Measurements from ENCODE around the gene CCDC88C. TPM values are rescaled to one million over a fixed set of nuclear protein-coding genes. Genes with fewer than 3 reads are reported as not detected.
A peak's percentile ranks its signal among the peaks of the same experiment; 100 is the strongest.

CCDC88C gene
- total and polyA plus RNA-seq, 9 donors, result 2.0 to 17.7 (median 3.9) TPM

DNA sequence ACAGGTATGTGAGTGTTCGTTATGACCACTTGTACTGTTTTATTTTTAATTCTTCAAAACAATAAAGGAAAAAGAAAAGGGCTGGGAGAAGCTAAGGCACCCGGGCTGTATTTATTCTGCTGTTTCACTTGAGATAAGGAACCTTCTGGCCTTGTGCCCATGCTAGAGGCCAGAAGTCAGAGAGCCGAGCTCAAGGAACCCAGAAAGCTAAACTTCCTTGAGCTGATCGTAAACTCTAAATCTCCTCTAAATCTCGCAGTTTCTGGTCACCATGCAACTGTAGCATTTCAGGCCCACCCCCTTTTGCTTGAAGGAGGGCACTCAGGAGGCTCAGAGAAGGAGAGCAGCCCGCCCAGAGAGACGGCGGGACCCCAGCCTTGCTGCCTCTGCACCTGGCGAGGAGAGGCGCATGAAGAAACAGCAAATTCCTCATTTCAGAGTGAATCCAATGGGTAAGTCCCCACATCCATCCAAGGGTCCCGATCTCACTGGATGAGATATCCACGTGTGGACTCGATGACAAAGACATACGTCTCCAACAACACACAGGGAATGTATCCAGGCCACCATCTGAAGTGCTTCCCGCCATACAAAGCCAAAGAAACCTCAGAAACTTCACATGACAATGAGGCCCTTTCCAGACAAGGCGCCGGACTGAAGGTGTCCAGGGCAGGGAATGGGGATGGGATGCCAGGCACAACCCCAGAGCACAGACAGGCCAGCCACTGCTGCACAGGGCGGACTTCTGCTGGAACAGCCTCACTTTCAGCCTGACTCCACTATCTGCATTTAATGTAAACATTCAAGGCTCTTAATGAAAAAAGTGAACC is 14.6 kb downstream of the CCDC88C start:
- intact Hi-C loops (cut with DNase I), result no loop called here
- H3K27me3 ChIP-seq, result no peaks in the 10 kb centered on the region
- DNase-seq, result peak in 1 of 5 donors; percentile 26
- TF ChIP-seq EP300 (IDR thresholded peaks at IDR 0.05), result no peak
- TF ChIP-seq, protein P1, sequence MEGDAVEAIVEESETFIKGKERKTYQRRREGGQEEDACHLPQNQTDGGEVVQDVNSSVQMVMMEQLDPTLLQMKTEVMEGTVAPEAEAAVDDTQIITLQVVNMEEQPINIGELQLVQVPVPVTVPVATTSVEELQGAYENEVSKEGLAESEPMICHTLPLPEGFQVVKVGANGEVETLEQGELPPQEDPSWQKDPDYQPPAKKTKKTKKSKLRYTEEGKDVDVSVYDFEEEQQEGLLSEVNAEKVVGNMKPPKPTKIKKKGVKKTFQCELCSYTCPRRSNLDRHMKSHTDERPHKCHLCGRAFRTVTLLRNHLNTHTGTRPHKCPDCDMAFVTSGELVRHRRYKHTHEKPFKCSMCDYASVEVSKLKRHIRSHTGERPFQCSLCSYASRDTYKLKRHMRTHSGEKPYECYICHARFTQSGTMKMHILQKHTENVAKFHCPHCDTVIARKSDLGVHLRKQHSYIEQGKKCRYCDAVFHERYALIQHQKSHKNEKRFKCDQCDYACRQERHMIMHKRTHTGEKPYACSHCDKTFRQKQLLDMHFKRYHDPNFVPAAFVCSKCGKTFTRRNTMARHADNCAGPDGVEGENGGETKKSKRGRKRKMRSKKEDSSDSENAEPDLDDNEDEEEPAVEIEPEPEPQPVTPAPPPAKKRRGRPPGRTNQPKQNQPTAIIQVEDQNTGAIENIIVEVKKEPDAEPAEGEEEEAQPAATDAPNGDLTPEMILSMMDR (IDR thresholded peaks at IDR 0.05), result no peak
- TF ChIP-seq POLR2A (IDR thresholded peaks at IDR 0.05), result no peak
- peaks cover 4% of the 10 kb centered on the region for H3K4me1 ChIP-seq (ENCODE audit: insufficient read depth)
- no peaks in the 10 kb centered on the region for H3K9me3 ChIP-seq
- H3K27ac ChIP-seq, result no peak overlapping the region
- no peak overlapping the region for H3K4me3 ChIP-seq
- 56 to 65% (median 62%) methylated on average over 18 of the region's 18 CpGs for WGBS, 3 donors
- H3K36me3 ChIP-seq, result no peaks in the 10 kb centered on the region

DNA sequence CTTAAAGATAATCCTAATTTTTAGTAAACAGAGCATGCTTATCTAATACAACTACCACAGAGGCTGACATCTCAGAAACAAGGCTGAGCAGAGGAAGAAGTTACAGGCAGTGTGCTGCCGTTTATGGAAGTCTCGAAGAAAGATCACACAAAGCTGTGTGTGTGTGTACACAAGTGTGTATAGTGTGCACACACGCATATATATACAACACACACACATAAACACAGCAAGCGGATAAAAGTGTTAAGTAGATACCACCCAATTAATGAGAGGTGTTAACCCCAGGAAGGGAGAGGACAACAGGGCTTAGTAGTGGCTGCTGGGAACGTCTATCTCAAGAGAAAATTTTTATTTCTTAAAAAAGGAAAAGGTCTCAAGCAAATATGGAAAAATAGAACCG is 15.3 kb downstream of the CCDC88C start:
- WGBS, 3 donors, result 36 to 51% (median 43%) methylated on average over 6 of the region's 6 CpGs
- TF ChIP-seq, protein P1 (IDR thresholded peaks at IDR 0.05), result no peak
- no peak for TF ChIP-seq POLR2A (IDR thresholded peaks at IDR 0.05)
- no peak for TF ChIP-seq EP300 (IDR thresholded peaks at IDR 0.05)
- Histone ChIP-seq H3K4me3 (no peak overlapping the region), H3K4me1 (ENCODE audit: insufficient read depth) (peaks cover 4% of the 10 kb centered on the region), H3K27ac (no peak overlapping the region), H3K27me3 (no peaks in the 10 kb centered on the region), H3K9me3 (no peaks in the 10 kb centered on the region), H3K36me3 (no peaks in the 10 kb centered on the region)
- no peak for DNase-seq
- intact Hi-C loops (cut with DNase I), result no loop called here

DNA sequence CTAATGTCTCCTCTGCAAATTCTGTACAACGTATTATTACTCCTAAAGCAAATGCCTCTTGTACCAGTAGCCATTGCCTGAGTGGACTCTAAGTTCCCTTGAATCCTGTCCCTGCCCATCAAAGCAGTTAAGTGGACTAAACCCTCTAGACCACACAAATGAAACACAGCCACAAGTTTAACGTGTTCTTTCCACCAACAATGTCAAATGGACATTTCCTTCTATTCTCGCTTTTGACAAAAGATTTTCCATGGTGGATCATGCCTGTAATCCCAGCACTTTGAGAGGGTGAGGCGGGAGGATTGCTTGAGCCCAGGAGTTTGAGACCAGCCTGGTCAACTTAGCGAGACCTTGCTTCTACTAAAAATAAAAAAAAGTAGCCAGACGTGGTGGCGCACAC is 15.9 kb downstream of the CCDC88C start:
- intact Hi-C loops (cut with DNase I), result no loop called here
- TF ChIP-seq EP300 (IDR thresholded peaks at IDR 0.05) (no peak), POLR2A (IDR thresholded peaks at IDR 0.05) (no peak)
- TF ChIP-seq, protein P1 (IDR thresholded peaks at IDR 0.05), result no peak
- Histone ChIP-seq H3K4me1 (ENCODE audit: insufficient read depth) (peaks cover 4% of the 10 kb centered on the region), H3K9me3 (no peaks in the 10 kb centered on the region), H3K4me3 (no peak overlapping the region), H3K36me3 (no peaks in the 10 kb centered on the region), H3K27me3 (no peaks in the 10 kb centered on the region), H3K27ac (no peak overlapping the region)
- 93 to 94% (median 94%) methylated on average over 7 of the region's 7 CpGs for WGBS, 3 donors
- no peak for DNase-seq

DNA sequence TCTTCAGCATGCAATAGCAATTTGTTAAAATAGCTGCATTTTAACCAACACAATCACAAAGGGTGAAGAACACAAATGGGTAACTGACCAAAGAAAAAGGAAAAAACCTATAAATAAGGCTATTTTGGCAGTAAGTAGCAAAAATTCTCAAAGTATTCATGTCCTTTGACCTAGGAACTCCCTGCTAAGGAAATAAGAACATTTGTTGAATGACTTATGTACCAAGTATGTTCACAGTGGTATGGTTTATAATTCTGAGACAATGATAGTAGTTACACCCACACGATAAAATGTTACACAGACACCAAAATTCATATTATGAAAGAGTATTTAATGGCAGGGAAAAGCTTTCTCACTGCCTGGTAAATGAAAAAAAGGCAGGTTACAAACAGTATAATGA is 16.9 kb downstream of the CCDC88C start:
- 10 to 33% (median 13%) methylated on average over 1 of the region's 1 CpG for WGBS, 3 donors
- Histone ChIP-seq H3K27ac (no peak overlapping the region), H3K4me1 (ENCODE audit: insufficient read depth) (peaks cover 4% of the 10 kb centered on the region), H3K4me3 (no peak overlapping the region), H3K27me3 (no peaks in the 10 kb centered on the region), H3K36me3 (no peaks in the 10 kb centered on the region), H3K9me3 (no peaks in the 10 kb centered on the region)
- no peak for TF ChIP-seq POLR2A (IDR thresholded peaks at IDR 0.05)
- no peak for TF ChIP-seq EP300 (IDR thresholded peaks at IDR 0.05)
- TF ChIP-seq, protein P1 (IDR thresholded peaks at IDR 0.05), result no peak
- intact Hi-C loops (cut with DNase I), result no loop called here
- DNase-seq, result no peak
